Omental fat pad (tissue), 4 donors: ENCODE results near the gene MRPS27. TPM values are rescaled to one million over a fixed set of nuclear protein-coding genes. Genes with fewer than 3 reads are reported as not detected.

Experiments
- ATAC-seq: fragments of 150-250 bp; one replicate; pipeline ENCODE4 v1.9.1; 2016; ENCODE audit warnings: mild to moderate bottlenecking, moderate library complexity; ENCODE audit not compliant: low FRiP score
- DNase-seq: peaks from one replicate; pipeline ENCODE4 v3.0.0-alpha.2; 2019; ENCODE audit warnings: low spot score
- CTCF ChIP-seq, 3 donors: fragments of 450-650 bp; IDR thresholded peaks; one replicate each; pipeline ENCODE4 v1.5.1; 2016 to 2017; ENCODE audit warnings: antibody characterized with exemption in 3 of 3, mild to moderate bottlenecking in 3 of 3, moderate library complexity in 2 of 3
- total RNA-seq, 4 donors: library from RNA; depleted of rRNA; stranded (reverse); fragments of >200 nt; gene quantifications; one replicate each; pipeline ENCODE4 v1.1.0, GENCODE V29; 2016

The MRPS27 gene
- total RNA-seq, 4 donors from 2014 or later: 45.4 to 53.9 (median 51.4) TPM

GRCh38 chr5:72292411-72292810 is 27.6 kb downstream of the MRPS27 start:
- TF ChIP-seq CTCF (IDR thresholded peaks at IDR 0.05): no peak
- ATAC-seq (no peak), DNase-seq (no peak)

GRCh38 chr5:72291601-72292000 is 28.4 kb downstream of the MRPS27 start:
- TF ChIP-seq CTCF (IDR thresholded peaks at IDR 0.05): no peak
- ATAC-seq (no peak), DNase-seq (no peak)

- DNase-seq (no peak), ATAC-seq (no peak)
- TF ChIP-seq CTCF (IDR thresholded peaks at IDR 0.05): no peak
Measured at GRCh38 chr5:72290356-72291133, 29.5 kb downstream of the MRPS27 start.

- ATAC-seq (no peak), DNase-seq (no peak)
- TF ChIP-seq CTCF (IDR thresholded peaks at IDR 0.05): no peak
Measured at GRCh38 chr5:72288924-72289323, 31.1 kb downstream of the MRPS27 start.

GRCh38 chr5:72286798-72287197 is 33.2 kb downstream of the MRPS27 start:
- no peak for ATAC-seq
- no peak for TF ChIP-seq CTCF (IDR thresholded peaks at IDR 0.05)

GRCh38 chr5:72285424-72285821 is 34.6 kb downstream of the MRPS27 start:
- DNase-seq (no peak), ATAC-seq (no peak)
- no peak for TF ChIP-seq CTCF (IDR thresholded peaks at IDR 0.05)

More at GRCh38 chr5:72286798-72287197, 33.2 kb downstream of the MRPS27 start:
- DNase-seq: no peak
